Measurements from ENCODE around the gene ABCA13.

- TF ChIP-seq EZH2 (IDR thresholded peaks at IDR 0.05; ENCODE audit: borderline replicate concordance, low read length), result no peak
- TF ChIP-seq CTCF (conservative IDR thresholded peaks at IDR 0.05 in 1 of 2, IDR thresholded peaks at IDR 0.05 in 1 of 2; ENCODE audit: extremely low read depth in 1 of 2, insufficient read depth in 1 of 2, low read depth in 1 of 2, low read length in 2 of 2), result no peak
These were observed 121.7 kb downstream of the ABCA13 start for GRCh38 chr7:48292949-48293348.
